HepG2 (cell line): ENCODE measurements around the gene DUS1L. TPM values are rescaled to one million over a fixed set of nuclear protein-coding genes. Genes with fewer than 3 reads are reported as not detected.
A peak's percentile ranks its signal among the peaks of the same experiment; 100 is the strongest.

Experiments
- ATAC-seq: fragments of 200-7000 bp; cut with Tn5 transposase; 3 replicates; pipeline ENCODE4 v1.9.1; 2020; ENCODE audit warnings: mild to moderate bottlenecking, moderate library complexity
- BruUV-seq: library from RNA; stranded (reverse); fragments of 400-500 nt; replicated peaks from 2 replicates; lab custom pipeline; 2021; lab: Mats Ljungman, UMichigan
- CTCF ChIA-PET: fragments of 300-600 bp; formaldehyde crosslinking; extraction: SDS; loops from one replicate; lab custom pipeline; 2021; ENCODE audit warnings: low total read pairs, inconsistent platforms, low intra/inter-chr PET ratio; lab: Yijun Ruan, JAX
- POLR2A ChIA-PET: fragments of 350-600 bp; sonication (Branson Sonifier 250); formaldehyde crosslinking; loops from one replicate; lab custom pipeline; 2020; ENCODE audit warnings: antibody characterized with exemption, inconsistent platforms; lab: Yijun Ruan, JAX
- DNase-seq: peaks from one replicate; pipeline ENCODE4 v3.0.0-alpha.2; 2015; ENCODE audit warnings: low spot score
- FAIRE-seq: peaks from 3 replicates; lab custom pipeline; 2011; peaks lifted over from hg19 to GRCh38; lab: Jason Lieb, UNC
- H2AFZ ChIP-seq: one replicate; pipeline ENCODE4 v1.6.1; 2011; ENCODE audit warnings: low read length, inconsistent platforms
- H3K27ac ChIP-seq: fragments of 300-600 bp; 3 replicates; pipeline ENCODE4 v1.8.0; 2011; ENCODE audit warnings: mixed run types, mild to moderate bottlenecking, mixed read lengths, low read length, inconsistent platforms; ENCODE audit not compliant: insufficient read depth; ENCODE audit errors: extremely low read length
- H3K27me3 ChIP-seq, 2 experiments: fragments of 200-600 bp in 1 of 2; 2 replicates in 1 of 2; 3 replicates in 1 of 2; pipeline versions ENCODE4 v1.6.0 to v1.8.0; 2011; ENCODE audit warnings: low read length in 2 of 2, mild to moderate bottlenecking in 2 of 2, moderate library complexity in 2 of 2, inconsistent platforms in 1 of 2; ENCODE audit not compliant: insufficient read depth in 2 of 2, control insufficient read depth in 1 of 2
- H3K36me3 ChIP-seq, 2 experiments: fragments of 200-600 bp in 1 of 2; replicated peaks in 1 of 2; 2 replicates in 1 of 2; 3 replicates in 1 of 2; pipeline versions ENCODE4 v1.5.1 to v1.8.0; 2011; ENCODE audit warnings: low read length in 2 of 2, inconsistent platforms in 1 of 2; ENCODE audit not compliant: insufficient read depth in 2 of 2, control insufficient read depth in 1 of 2
- H3K4me1 ChIP-seq: 2 replicates; pipeline ENCODE4 v1.5.1; 2012; ENCODE audit warnings: low read length, inconsistent platforms; ENCODE audit not compliant: insufficient read depth
- H3K4me2 ChIP-seq: 2 replicates; pipeline ENCODE4 v1.6.0; 2011; ENCODE audit warnings: low read depth, low read length, inconsistent platforms
- H3K4me3 ChIP-seq, 3 experiments: fragments of 200-600 bp in 1 of 3; sonication (generic), shearing (Covaris generic) in 1 of 3; replicated peaks in 1 of 3; 2 replicates each; pipeline ENCODE4 v1.5.1; 2011 to 2016; ENCODE audit warnings: low read length in 3 of 3, inconsistent platforms in 2 of 3, low read depth in 2 of 3, mild to moderate bottlenecking in 2 of 3, control low read depth in 1 of 3, mixed read lengths in 1 of 3; ENCODE audit not compliant: insufficient read depth in 1 of 3
- H3K79me2 ChIP-seq: one replicate; pipeline ENCODE4 v1.6.1; 2011; ENCODE audit warnings: low read length, inconsistent platforms; ENCODE audit not compliant: insufficient read depth
- H3K9ac ChIP-seq: 2 replicates; pipeline ENCODE4 v1.6.0; 2011; ENCODE audit warnings: mild to moderate bottlenecking, low read depth, low read length, inconsistent platforms; ENCODE audit not compliant: insufficient read depth
- H3K9me3 ChIP-seq: 2 replicates; pipeline ENCODE4 v1.5.1; 2012; ENCODE audit warnings: mild to moderate bottlenecking, low read length
- H4K20me1 ChIP-seq: 2 replicates; pipeline ENCODE4 v1.6.0; 2011; ENCODE audit warnings: inconsistent platforms, mild to moderate bottlenecking, low read length, moderate library complexity; ENCODE audit not compliant: insufficient read depth
- FOSL1 ChIP-seq: sonication (generic); formaldehyde crosslinking; IDR thresholded peaks from 2 replicates; pipeline ENCODE4 v1.9.0; 2021; ENCODE audit warnings: missing genetic modification reagents, borderline replicate concordance
- FOXC1 ChIP-seq: sonication (generic); formaldehyde crosslinking; IDR thresholded peaks from 2 replicates; pipeline ENCODE4 v1.8.0; 2022; ENCODE audit warnings: mild to moderate bottlenecking, missing genetic modification reagents, borderline replicate concordance
- KDM5A ChIP-seq: fragments of 200-600 bp; sonication (generic); IDR thresholded peaks from 2 replicates; pipeline ENCODE4 v1.7.0; 2018; ENCODE audit warnings: antibody characterized with exemption, mild to moderate bottlenecking, low read length, borderline replicate concordance
- NR1H2 ChIP-seq: sonication (generic); formaldehyde crosslinking; IDR thresholded peaks from 2 replicates; pipeline ENCODE4 v1.8.1; 2022; ENCODE audit warnings: low read depth, missing genetic modification reagents, borderline replicate concordance
- RFX5 ChIP-seq: IDR thresholded peaks from 2 replicates; pipeline ENCODE4 v1.6.1; 2011; ENCODE audit warnings: low read depth, low read length, improper control_type of control experiment
- SMC3 ChIP-seq: IDR thresholded peaks from 2 replicates; pipeline ENCODE4 v1.6.1; 2011; ENCODE audit warnings: low read length, improper control_type of control experiment
- ZNF350 ChIP-seq: sonication (generic); formaldehyde crosslinking; IDR thresholded peaks from 2 replicates; pipeline ENCODE4 v1.4.0; 2020; ENCODE audit warnings: mild to moderate bottlenecking, low read depth, missing genetic modification reagents, borderline replicate concordance
- ZSCAN31 ChIP-seq: sonication (generic); formaldehyde crosslinking; IDR thresholded peaks from 2 replicates; pipeline ENCODE4 v1.5.0; 2020; ENCODE audit warnings: low read depth, mild to moderate bottlenecking, missing genetic modification reagents
- WGBS: methylation state at CpG from one replicate; pipeline ENCODE4 v1.1.6; 2017; ENCODE audit warnings: low lambda C conversion rate; 5-methylcytosine and 5-hydroxymethylcytosine counted together
- in situ Hi-C: cut with HindIII; loops from 2 replicates; pipeline ENCODE4 v1.10.0; 2017; ENCODE audit warnings: low pct_unique_long_range_greater_than_20kb; ENCODE audit not compliant: extremely low pct_ligation_motif_present
- intact Hi-C: fragments of 100-400 bp; cut with micrococcal nuclease; formaldehyde crosslinking; loops from one replicate; pipeline ENCODE4 v1.10.0; 2022; ENCODE audit not compliant: unreplicated experiment
- polyA plus RNA-seq, 8 experiments: library from polyadenylated mRNA; depleted of rRNA in 3 of 8; stranded (reverse) in 7 of 8; unstranded in 1 of 8; fragments of >200 nt; fragmentation: Illumina TruSeq in 4 of 8; extraction: Trizol in 4 of 8; gene quantifications; 2 replicates each; pipeline versions ENCODE4 v1.2.1 to v1.2.3, GENCODE V29; 2011 to 2016; ENCODE audit warnings: low read depth in 4 of 8, missing spikeins in 1 of 8, mixed read lengths in 1 of 8; ENCODE audit not compliant: insufficient read depth in 1 of 8
- total RNA-seq, 5 experiments: library from RNA; depleted of rRNA; stranded (reverse); fragments of >200 nt; fragmentation: Illumina TruSeq; extraction: Trizol; gene quantifications; 2 replicates each; pipeline ENCODE4 v1.2.3, GENCODE V29; 2016; ENCODE audit warnings: low read depth in 1 of 5
- TF ChIP-seq, protein P1 (sequence below): sonication (generic); formaldehyde crosslinking; IDR thresholded peaks from 2 replicates; pipeline ENCODE4 v1.4.0; 2020; ENCODE audit warnings: mild to moderate bottlenecking, missing genetic modification reagents
- TF ChIP-seq, protein P2 (sequence below): sonication (generic); formaldehyde crosslinking; IDR thresholded peaks from 2 replicates; pipeline ENCODE4 v1.5.1; 2020; ENCODE audit warnings: missing genetic modification reagents, mild to moderate bottlenecking, borderline replicate concordance
- TF ChIP-seq, protein P3 (sequence below), 2 experiments: sonication (generic) in 1 of 2; formaldehyde crosslinking in 1 of 2; IDR thresholded peaks; 2 replicates each; pipeline versions ENCODE4 v1.4.0 to v1.6.1; 2018 to 2020; ENCODE audit warnings: missing genetic modification reagents in 2 of 2, borderline replicate concordance in 1 of 2, low read depth in 1 of 2, mild to moderate bottlenecking in 1 of 2, missing biosample characterization in 1 of 2
- TF ChIP-seq, protein P4 (sequence below): sonication (generic); formaldehyde crosslinking; IDR thresholded peaks from 2 replicates; pipeline ENCODE4 v1.5.0; 2020; ENCODE audit warnings: missing genetic modification reagents
- TF ChIP-seq, protein P5 (sequence below): sonication (generic); formaldehyde crosslinking; IDR thresholded peaks from 2 replicates; pipeline ENCODE4 v1.4.0; 2020; ENCODE audit warnings: missing genetic modification reagents

DUS1L gene
- total and polyA plus RNA-seq, 2 of the 13 experiments (the other 11 are each of a cell fraction or from before 2014, with no cell fraction given), result 81.0 to 109 TPM

DNA sequence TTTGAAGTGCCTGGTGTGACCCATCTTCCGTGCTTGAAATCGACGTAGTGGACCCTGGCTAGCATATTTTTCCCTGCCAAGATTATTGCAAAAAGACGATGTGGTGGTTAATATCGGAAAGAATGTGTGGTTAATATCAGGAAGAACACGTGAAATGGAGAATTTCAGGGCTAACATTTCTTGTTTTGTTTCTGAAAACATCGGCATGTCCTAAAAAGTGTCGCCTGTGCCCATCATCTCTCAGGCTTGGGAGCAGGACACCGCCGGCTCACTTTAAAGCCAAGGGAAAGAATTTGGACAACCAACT lies 27.8 kb downstream of the DUS1L start (continued):
- TF ChIP-seq, protein P1, sequence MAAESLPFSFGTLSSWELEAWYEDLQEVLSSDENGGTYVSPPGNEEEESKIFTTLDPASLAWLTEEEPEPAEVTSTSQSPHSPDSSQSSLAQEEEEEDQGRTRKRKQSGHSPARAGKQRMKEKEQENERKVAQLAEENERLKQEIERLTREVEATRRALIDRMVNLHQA (CRISPR knock-in tag), result 0 out of 2 replicates have a peak, but pooled peaks have one; percentile 1
- no peak for TF ChIP-seq FOXC1 (CRISPR knock-in tag)
- TF ChIP-seq, protein P2, sequence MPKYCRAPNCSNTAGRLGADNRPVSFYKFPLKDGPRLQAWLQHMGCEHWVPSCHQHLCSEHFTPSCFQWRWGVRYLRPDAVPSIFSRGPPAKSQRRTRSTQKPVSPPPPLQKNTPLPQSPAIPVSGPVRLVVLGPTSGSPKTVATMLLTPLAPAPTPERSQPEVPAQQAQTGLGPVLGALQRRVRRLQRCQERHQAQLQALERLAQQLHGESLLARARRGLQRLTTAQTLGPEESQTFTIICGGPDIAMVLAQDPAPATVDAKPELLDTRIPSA (CRISPR knock-in tag), result 0 out of 2 replicates have a peak, but pooled peaks have one; percentile 1
- TF ChIP-seq RFX5, result no peak
- TF ChIP-seq ZNF350 (CRISPR knock-in tag), result no peak
- no peak for TF ChIP-seq NR1H2

DNA sequence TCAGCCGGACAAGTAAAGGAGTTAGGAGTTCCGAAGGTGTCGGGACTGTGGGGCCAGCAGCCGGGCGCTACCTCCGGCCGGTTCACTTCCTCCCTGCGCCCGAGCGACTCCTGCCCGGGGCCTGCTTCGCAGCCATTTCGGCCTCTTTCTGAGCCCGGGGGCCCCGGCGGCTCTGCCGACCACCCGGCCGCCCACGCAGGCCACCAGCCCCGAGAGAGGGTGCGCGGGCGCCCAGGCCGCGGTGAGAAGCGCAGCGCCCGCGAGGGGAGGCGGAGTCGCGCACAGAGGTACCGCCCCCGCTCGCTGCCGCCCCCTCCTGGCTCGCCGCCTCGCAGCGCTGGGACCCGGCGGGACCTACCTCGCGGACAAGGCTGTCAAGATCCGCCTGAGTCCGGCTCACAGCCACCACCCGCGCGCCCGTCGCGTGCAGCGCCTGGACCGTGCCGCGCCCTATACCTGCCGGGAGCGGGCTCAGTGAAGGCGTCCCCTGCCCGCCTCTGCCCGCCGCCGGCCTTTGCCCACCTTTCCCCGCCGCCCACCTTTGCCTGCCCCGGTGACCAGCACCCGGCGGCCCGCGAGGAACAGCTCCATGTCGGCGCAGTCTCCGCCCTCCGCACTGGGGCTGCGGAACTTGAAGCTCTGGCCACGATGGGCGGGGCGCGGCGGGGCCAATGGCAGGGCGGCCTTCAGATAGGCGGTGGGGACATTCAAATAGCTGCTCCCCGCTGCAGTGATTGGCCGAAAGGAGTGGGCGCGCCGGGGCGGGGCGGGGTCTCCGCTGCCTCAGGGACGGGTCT lies 28.3 kb downstream of the DUS1L start, which contains the start of gene DCXR:
DCXR (minus strand) TSS at position 606 of the 797 bp plus-strand sequence; CDS start at position 591, 15 bp downstream.
- under 1% methylated on average over 37 of the region's 92 CpGs for WGBS
- Histone ChIP-seq H3K27me3 (no peaks in the 10 kb centered on the region), H3K9me3 (no peaks in the 10 kb centered on the region), H3K36me3 (peaks cover 5 to 12% of the 10 kb centered on the region in 2 experiments), H3K4me1 (peaks cover 57% of the 10 kb centered on the region), H3K79me2 (peaks cover 13% of the 10 kb centered on the region), H3K9ac (peak within 1 kb of the TSS; percentile 91), H3K4me2 (peak within 1 kb of the TSS; percentile 95), H3K4me3 (peak within 1 kb of the TSS; percentile 87 to 98 (median 93)), H3K27ac (peak within 1 kb of the TSS; percentile 91), H4K20me1 (peaks cover 20% of the 10 kb centered on the region), H2AFZ (peak within 1 kb of the TSS; percentile 24)
- no TSS peak for BruUV-seq
- ATAC-seq, result peak; percentile 89
- CTCF ChIA-PET, result interaction anchor here (1.1 to 1.8 kb wide), 2 partner anchors 14 to 78 kb away, joined by 3 to 7 read pairs; no protein-coding TSS in a partner anchor
- POLR2A ChIA-PET, result interaction anchor here (0.7 to 6.2 kb wide), 53 partner anchors 10 to 334 kb away, joined by 3 to 112 read pairs (median 5); partner anchors contain the start of genes ALYREF, ANAPC11, ARHGDIA and CENPX
- intact Hi-C loops (loop anchor here (1.0 to 5.0 kb wide), 5 partner anchors 14 to 115 kb away; partner anchors contain the start of genes GPS1, LRRC45 and RFNG), in situ Hi-C loops (loop anchor here (5.0 kb wide), 1 partner anchor 120 kb away; no protein-coding TSS in a partner anchor)
- peak; percentile 88 for FAIRE-seq
- peak; percentile 97 for DNase-seq
- no peak; the same call in 1 of the 2 replicates for TF ChIP-seq SMC3
- peak; percentile 70; the same call in 1 of the 2 replicates for TF ChIP-seq KDM5A
- TF ChIP-seq, protein P3, sequence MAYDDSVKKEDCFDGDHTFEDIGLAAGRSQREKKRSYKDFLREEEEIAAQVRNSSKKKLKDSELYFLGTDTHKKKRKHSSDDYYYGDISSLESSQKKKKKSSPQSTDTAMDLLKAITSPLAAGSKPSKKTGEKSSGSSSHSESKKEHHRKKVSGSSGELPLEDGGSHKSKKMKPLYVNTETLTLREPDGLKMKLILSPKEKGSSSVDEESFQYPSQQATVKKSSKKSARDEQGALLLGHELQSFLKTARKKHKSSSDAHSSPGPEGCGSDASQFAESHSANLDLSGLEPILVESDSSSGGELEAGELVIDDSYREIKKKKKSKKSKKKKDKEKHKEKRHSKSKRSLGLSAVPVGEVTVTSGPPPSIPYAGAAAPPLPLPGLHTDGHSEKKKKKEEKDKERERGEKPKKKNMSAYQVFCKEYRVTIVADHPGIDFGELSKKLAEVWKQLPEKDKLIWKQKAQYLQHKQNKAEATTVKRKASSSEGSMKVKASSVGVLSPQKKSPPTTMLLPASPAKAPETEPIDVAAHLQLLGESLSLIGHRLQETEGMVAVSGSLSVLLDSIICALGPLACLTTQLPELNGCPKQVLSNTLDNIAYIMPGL (CRISPR knock-in tag; IDR thresholded peaks at IDR 0.05; ENCODE audit: borderline replicate concordance in 1 of 2, low read depth in 1 of 2), result peak; percentile 99
- peak; percentile 82; the same call in 1 of the 2 replicates for TF ChIP-seq ZSCAN31 (CRISPR knock-in tag)
- TF ChIP-seq, protein P4, sequence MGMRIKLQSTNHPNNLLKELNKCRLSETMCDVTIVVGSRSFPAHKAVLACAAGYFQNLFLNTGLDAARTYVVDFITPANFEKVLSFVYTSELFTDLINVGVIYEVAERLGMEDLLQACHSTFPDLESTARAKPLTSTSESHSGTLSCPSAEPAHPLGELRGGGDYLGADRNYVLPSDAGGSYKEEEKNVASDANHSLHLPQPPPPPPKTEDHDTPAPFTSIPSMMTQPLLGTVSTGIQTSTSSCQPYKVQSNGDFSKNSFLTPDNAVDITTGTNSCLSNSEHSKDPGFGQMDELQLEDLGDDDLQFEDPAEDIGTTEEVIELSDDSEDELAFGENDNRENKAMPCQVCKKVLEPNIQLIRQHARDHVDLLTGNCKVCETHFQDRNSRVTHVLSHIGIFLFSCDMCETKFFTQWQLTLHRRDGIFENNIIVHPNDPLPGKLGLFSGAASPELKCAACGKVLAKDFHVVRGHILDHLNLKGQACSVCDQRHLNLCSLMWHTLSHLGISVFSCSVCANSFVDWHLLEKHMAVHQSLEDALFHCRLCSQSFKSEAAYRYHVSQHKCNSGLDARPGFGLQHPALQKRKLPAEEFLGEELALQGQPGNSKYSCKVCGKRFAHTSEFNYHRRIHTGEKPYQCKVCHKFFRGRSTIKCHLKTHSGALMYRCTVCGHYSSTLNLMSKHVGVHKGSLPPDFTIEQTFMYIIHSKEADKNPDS, result no peak; the same call in 1 of the 2 replicates
- no peak for TF ChIP-seq FOSL1 (CRISPR knock-in tag)
- TF ChIP-seq, protein P5, sequence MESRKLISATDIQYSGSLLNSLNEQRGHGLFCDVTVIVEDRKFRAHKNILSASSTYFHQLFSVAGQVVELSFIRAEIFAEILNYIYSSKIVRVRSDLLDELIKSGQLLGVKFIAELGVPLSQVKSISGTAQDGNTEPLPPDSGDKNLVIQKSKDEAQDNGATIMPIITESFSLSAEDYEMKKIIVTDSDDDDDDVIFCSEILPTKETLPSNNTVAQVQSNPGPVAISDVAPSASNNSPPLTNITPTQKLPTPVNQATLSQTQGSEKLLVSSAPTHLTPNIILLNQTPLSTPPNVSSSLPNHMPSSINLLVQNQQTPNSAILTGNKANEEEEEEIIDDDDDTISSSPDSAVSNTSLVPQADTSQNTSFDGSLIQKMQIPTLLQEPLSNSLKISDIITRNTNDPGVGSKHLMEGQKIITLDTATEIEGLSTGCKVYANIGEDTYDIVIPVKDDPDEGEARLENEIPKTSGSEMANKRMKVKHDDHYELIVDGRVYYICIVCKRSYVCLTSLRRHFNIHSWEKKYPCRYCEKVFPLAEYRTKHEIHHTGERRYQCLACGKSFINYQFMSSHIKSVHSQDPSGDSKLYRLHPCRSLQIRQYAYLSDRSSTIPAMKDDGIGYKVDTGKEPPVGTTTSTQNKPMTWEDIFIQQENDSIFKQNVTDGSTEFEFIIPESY (CRISPR knock-in tag), result peak; percentile 87
